GM19023 (cell line): ENCODE results near the gene CDHR3.
"Not testable (repeated sequence)": the region's sequence is repeated elsewhere in the genome, so short reads cannot be mapped to it uniquely, and the experiment has no call there.

Experiments
- ATAC-seq: cut with Tn5 transposase; IDR thresholded peaks from one replicate; pipeline ENCODE4 v1.9.1; 2021; ENCODE audit warnings: mild to moderate bottlenecking, moderate library complexity; ENCODE audit not compliant: unreplicated experiment

The CDHR3 gene

DNA sequence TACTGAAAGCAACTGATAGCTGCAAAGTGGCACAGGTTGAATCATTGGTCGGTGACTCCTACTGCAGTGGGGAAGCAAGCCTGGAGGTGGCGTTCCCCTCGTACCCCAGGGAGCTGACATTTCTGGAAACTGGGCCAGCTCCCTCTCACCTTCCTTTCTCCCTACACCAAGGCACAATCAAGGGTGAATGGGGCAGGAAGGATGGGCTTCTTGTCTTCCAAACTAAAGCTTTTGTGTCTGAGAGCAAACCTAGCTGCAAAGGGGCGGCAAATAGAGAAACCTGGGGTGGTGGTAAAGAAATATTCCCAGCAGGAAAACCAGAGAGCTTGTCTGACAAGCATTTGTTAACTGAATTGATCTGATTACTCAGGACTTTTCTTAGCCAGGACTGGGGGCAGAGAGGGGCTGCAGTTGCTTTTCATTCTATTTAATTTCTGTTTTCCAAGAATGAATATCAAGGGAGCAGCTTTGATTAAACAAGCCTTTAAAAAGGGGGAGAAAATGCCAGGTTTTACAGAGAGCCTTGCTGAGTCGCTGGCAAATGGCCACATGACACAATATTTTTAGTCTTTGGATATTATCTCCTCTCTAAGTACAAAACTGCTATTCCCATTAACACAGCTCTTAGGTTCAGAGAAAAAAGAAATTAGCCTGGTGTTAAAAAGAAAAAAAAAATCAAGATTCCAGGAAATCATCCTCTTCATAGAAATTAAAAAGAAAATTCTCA lies 27.8 kb downstream of the CDHR3 start:
- no peak for ATAC-seq

DNA sequence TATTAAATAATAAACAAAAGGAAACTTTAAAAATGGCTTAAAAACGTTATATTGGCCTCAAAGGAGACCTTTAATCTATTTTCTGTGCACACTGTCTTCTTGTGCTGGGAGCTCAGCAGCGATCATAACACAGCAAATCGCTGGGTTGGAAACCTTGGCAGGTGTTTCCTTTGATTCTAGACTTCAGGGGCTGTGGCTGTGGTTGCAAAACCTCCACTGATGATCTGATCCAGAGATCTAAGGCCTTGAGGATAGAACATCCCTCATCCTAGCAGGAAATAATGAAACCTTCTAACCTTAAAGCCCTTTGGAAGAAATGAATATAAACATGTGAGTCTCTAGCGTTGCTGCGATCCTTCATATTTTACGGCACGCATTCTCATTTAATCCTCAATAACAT lies 29.8 kb downstream of the CDHR3 start:
- ATAC-seq: no peak

DNA sequence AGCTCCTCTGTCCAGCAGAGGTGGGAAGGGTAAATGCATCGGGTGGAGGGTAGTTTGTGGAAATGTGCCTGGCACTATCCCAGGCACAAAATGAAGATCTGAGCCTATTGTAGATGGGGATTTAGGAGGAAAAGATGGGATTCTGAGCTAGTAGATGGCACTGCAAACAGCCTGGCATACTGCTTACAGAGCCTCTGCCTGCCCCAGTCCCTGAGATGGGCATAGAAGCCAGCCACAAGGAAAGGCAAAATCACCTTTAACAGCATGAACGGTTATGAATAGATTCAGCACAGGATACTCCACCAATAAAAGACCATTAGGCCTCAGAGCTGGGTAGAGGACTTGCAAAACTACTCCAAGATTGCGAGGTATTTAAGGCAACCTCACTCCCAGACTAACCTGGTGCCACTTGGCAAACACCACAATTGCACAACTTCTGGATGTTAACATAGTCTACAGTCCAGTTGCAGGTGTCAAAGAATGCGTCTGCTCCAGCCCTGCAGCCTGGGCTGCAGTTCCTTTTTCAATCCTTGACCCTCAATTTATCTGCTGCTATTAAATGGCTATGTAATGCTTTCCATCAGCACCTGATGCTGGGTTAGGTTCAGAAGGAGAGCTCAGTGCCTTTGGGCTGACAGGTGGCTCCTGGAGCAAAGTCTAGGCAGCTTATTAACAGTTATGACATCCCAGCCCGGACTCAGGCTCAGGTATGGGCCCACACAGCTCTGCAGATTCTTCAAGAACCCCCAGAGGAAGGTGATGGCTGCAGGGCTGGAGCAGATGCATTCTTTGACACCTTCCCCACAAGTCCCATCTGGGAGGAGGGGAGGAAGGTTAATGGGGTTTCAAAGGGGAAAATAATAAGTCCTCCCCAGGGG lies 34.0 kb downstream of the CDHR3 start:
- no peak for ATAC-seq

DNA sequence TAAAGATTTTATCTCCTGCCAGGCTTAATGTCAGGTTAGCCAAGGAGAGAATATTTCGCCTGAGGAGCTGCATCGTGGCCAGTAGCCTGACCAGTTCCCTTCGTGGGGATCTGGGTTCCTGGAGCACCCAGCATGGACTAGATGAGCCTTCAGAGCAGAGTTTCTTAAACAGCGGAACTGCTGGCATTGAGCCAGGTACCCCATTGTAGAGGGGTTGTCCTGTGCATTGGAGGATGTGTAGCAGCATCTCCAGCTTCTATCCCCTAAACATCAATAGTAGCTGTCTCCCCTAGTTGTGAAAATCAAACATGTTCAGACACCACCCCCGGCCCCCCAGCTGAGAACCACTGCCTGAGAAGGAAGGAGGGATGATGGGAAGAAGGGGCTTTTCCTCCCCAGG lies 36.2 kb downstream of the CDHR3 start:
- no peak for ATAC-seq

DNA sequence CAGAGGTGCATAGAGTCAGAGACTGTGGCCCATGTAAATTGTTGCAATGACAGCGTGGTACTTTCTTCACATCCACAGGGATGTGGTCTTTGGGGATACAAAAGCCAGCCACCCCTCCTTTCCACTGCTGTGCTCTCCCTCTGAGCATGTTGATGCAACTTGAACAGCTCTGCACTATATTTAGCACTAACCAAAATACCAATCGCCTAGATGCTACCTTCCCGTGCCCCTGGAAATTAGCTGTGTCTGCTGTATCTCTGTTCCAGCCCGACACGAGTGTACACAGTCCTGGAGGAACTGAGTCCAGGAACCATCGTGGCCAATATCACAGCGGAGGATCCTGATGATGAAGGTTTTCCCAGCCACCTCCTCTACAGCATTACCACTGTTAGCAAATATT lies 38.1 kb downstream of the CDHR3 start:
- no peak for ATAC-seq

DNA sequence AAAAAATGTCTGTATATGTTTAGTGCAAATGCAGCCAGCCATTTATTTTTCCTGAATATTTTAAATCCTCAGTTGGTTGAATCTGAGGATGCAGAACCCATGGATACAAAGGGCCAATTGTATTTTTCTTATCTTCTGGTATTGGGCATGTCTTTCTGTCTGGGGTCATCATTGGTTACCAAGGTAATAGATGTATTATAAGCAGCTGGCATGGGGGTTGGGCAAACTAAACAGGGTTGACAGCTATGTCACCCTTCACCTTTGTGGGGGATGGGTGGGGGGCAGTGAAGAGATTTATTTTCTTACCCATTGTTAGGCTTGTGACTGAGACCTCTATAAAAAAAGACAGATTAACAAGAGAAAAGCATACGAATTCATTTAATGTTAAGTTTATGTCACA lies 38.8 kb downstream of the CDHR3 start:
- ATAC-seq: no peak

DNA sequence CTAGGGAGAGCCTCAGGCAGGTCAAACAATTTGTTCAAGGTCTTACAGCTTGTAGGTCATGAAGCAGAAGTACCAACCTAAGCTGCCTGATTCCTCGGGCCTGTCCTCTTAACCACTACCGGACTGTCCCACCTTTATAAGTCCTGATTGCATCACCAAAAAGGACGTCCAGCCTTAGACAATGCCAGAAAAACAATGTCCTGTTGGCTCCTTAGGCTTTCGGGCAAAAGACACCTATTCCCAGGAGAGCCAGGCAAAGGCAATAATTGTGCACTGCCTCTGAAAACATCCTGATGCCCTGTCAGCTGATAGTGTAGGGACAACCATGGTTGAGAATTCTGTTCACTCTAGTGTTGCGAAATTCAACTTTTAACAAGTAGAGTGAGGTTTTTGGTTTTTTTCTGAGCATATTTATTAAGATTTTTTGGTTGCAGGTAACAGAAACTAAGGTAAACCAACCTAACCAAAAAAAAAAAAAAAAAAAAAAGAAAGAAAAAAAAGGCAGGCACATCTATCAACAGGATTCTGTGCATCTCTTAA lies 40.5 kb downstream of the CDHR3 start:
- ATAC-seq: no peak

DNA sequence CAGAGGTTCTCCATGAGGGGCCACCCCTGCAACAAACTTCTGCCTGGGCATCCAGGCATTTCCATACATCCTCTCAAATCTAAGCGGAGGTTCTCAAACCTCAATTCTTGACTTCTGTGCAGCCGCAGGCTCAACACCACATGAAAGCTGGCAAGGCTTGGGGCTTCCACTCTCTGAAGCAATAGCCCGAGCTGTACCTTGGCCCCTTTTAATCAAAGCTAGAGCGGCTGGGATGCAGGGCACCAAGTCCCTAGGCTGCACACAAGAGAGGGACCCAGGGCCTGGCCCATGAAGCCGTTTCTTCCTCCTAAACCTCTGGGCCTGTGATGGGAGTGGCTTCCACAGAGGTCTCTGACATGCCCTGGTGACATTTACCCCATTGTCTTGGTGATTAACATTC lies 43.8 kb downstream of the CDHR3 start:
- no peak for ATAC-seq

DNA sequence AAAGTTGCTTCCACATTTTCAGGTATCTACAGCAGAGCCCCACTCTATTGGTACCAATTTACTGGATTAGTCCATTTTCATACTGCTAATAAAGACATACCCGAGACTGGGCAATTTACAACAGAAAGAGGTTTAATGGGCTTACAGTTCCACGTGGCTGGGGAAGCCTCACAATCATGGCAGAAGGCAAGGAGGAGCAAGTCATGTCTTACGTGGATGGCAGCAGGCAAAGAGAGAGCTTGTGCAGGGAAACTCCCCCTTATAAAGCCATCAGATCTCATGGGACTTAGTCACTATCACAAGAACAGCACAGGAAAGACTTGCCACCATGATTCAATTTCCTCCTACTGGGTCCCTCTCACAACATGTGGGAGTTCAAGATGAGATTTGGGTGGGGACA lies 44.7 kb downstream of the CDHR3 start:
- not testable (repeated sequence) for ATAC-seq

DNA sequence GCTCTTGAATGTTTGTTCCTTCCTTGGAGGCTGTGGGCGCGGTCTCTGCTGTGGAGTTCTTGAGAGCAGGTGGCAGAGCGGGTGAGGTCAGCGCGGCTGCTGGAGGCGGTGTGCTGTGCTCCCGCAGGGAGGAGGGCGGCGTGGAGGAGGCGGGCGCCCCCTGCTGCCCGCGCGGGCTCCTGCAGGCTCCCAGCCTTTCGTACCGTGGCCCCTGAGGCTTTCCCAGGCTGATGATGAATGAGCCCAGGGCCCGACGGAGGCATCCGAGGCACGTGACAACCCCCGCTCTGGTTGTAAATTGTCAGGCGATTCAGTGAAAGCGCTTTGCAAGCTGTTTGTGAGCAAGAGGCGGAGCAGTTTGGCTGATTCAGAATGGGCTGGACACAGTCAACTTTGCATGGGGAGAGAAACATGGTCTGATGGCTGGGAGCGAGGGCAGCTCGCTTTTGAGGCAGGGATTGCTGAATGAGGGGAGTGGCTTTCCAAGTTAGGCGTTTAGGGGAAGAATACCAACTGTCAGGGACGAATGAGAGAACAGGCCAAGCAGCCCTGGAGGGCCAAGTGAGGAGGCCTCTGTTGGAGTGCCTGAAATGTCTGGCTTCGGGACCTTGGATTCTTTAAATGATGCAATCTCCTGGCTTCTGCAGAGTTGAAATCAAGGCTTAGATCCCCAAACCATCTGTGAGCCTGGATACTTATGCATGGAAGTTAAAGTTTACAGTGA lies 46.6 kb downstream of the CDHR3 start:
- ATAC-seq: peak; percentile 87

DNA sequence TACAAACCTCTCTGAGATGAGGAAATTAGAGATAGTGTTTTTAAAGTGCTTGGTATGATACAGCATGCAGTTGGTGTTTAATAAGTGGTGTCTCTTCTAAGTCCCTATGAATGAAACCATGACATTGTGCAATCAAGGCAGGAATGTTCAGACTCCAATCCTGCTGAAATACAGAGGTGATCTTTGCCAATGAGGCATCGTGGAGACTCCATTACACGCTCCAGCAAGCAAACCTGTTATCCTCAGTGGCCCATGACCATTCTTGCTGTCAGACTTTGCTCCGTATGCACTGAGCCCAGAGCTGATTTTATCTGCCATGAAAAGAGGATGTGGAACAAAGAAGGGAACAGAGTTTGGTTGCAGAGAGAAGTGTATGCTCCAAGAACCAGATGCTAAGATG lies 47.3 kb downstream of the CDHR3 start:
- ATAC-seq: no peak

DNA sequence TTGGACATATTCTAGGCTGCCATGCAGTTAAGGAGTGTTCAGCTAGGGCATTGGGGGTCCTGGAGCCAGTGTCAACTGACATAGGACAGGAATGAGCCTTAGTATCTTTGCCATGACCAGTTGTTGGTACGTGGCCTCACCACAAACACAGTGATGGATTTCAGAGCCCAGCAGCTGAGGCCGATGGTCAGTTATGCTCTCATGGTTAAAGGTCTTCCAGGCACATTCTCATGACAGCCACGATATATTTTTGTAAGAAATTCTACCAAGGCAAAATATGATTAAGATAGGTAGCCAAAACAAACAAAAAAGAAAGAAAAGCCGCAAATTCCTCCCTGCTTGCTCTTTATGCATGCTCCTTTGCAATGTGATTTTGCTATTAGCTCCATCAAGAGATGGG lies 47.8 kb downstream of the CDHR3 start:
- no peak for ATAC-seq

DNA sequence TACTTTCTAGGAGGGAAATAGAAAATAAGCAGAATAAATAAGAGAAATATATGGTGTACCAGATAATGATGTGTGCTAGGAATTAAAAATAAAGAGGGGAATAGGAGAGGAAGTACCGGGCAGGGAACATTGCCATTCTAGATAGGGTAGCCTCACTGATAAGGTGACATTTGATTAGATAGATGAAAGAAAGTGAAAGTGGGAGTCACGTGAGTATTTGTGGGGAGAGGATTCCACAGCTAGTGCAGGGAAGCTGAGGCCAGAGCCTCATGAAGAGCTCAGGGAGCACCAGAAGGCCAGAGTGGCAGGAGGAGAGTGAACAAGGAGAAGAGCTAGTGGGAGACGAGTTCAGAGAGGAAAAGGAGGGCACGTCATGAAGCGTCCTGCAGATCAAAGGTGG lies 49.1 kb downstream of the CDHR3 start:
- no peak for ATAC-seq

DNA sequence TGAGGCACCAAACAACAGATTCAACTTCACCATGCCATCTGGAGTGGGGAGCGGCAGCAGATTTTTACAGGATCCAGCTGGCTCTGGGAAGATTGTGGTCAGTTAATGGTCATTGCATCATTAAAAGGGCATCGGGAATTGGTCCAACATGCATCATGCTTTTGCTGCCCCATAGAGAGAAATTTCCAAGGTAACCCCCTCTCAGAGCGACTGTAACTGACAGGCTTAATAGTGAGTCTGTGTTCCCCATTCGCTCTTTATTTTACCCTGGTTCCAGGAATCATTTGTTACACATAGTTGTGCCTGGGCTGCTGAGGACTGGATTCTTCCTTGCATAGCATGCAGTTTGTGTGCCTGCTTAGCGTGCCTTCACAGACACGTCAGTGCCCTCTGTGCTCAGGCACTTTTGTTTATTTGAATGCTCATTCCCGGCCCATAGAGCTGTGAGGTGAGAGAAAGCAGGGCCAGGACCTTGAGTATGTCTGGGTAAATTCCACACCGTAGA lies 49.9 kb downstream of the CDHR3 start:
- no peak for ATAC-seq

DNA sequence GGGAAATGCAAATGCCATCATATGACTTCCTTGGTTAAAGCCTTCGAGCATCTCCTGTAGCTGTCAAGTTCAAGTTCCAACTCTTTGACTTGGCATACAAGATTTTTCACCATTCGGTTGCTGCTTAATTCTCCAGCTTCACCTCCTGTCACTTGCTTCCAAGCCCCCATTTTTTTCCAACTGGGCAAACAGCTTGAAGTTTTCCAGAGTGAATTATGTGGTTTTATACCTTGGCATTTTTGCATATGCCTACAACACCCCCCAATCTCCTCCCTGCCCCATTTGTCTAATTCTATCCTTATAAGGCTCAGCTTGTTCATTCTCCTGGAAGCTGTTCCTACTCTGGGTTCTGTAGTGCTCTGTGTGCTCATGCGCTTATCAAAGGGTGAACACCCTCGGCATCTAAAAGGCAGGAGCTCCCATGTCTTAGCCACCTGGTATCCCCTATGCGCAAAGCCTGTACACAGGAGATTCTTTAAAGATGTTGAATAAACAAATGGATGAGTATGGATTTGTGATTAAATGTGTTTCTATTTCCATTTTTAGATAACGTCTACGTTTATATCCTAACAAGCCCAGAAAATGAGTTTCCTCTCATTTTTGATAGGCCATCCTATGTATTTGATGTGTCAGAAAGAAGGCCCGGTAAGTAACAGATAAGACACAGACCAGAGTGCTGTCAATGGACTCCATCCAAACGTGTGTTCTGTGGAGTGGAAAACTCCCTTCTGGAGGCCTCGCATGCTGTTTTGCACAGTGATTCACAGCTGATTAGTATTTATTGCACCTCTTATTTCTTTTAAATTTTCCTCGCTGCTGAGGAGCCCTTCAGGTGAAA lies 52.5 kb downstream of the CDHR3 start:
- ATAC-seq: no peak

DNA sequence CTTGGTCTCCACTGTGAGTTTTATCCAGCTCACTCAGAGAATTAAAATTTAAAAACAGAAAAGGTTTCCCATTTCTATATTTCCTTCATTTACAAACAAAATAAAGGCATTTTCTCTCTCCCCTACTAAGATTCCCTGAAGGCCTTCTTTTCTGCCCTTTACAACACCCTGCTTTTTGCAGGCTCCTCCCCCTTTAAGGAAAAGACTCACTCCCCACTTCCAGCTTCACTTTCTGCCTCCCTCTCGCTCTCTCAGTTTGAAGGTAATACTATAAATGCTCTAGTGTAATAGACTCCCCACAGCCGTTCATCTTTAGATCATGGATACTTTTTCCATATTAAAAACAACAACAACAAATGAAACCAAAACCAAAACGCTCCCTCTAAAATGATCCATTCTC lies 53.3 kb downstream of the CDHR3 start:
- ATAC-seq: no peak

DNA sequence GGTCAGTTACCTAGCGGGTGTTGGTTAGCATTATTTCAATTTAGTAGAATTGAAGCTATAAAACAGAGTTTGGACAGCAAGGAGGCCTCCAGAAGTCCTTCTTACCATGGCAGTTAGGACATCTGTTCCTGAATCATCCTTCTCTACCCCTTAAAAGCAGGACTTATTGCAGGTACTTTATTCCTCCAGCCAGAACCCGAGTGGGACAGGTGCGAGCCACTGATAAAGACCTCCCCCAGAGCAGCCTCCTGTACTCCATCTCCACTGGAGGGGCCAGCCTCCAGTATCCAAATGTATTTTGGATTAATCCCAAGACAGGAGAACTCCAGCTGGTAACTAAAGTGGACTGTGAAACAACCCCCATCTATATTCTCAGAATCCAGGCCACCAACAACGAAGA lies 54.6 kb downstream of the CDHR3 start:
- ATAC-seq: no peak

DNA sequence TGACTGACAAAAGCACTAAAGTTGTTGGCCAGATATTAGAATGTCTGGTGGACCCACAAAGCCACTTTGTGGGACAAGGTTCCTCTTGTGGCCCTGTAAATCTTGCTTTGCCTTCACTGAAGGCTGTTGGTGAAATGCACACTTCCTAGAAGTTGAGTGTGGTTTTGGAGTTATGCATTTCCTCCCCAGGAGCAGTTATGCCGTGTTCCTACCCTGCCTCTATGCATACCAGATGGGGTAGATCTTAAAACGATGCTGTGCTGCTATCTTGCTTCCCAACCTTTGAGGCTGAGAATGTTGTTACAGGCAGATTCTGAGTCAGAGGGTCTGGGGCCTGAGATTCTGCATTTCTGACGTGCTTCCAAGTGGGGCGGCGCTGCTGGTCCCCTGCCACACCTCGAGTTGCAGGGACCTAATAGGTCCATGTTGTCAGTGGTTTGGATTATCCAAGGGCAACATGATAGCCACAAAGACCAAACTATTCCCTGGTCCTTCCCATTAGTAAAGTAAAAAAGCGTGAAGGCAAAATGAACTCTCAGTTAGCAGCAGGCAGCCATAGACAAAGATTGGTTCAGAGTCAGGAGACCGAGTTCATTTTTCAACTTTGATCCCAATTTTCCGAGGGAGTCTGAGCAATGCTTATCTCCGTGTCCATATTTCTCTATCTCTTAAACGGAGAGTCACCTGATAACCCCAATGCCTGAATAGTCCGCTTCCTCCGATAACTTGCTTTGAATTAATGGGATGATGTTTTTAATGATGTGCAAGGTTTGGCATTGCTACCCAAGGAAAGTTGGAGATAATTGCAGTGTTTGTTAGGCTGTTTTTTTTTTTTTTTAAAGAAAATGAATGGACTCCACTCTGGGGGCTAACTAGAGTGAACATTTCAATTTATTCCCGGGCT lies 55.8 kb downstream of the CDHR3 start:
- no peak for ATAC-seq

DNA sequence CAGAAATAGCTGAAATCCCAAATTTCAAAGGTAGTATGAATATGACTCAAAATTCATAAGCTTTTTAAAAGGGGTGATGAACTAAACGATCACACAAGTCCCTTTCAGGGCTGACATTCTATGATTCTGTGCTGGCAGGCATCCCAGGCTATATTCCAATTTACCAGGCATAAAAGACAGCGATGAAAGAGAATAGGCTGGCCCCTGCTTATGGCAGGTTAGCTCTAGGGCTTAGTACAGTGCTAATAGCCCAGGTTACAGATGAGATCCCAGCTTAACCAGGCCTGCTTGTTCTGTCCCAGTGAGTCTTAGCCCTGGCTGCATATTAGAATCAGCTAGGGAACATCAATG lies 56.4 kb downstream of the CDHR3 start:
- no peak for ATAC-seq
